ENCODE measurements around the gene ERBIN.

GRCh38 chr5:66039296-66039695 lies 112.9 kb downstream of the ERBIN start:
- no peak for TF ChIP-seq CTCF (IDR thresholded peaks at IDR 0.05; ENCODE audit: borderline replicate concordance, extremely low read depth, low read length, poor library complexity, severe bottlenecking)
- no peak for TF ChIP-seq EZH2 (IDR thresholded peaks at IDR 0.05; ENCODE audit: borderline replicate concordance, low read depth, low read length, severe bottlenecking)

Measured in DND-41 (cell line).